Stimulated activated memory B cell treated with anti-CD40 and anti-IgM and Interleukin-4, amounts not matched to agents 10 μg/mL and 1 μg/mL and 100 μg/mL, for 72 hours (primary cell): ENCODE data around the gene UBXN10.

ENCODE experiments used
- ATAC-seq: fragments of 150-1000 bp; cut with Tn5 transposase; 2 replicates; pipeline ENCODE4 v1.10.0; 2021
- H3K27ac Mint-ChIP-seq: one replicate; pipeline ENCODE4 v1.8.0; 2022; ENCODE audit warnings: mild to moderate bottlenecking, mixed read lengths
- H3K27me3 Mint-ChIP-seq: one replicate; pipeline ENCODE4 v1.8.0; 2022; ENCODE audit warnings: mixed read lengths
- H3K36me3 Mint-ChIP-seq: one replicate; pipeline ENCODE4 v1.8.0; 2022; ENCODE audit warnings: mixed read lengths
- H3K4me1 Mint-ChIP-seq: one replicate; pipeline ENCODE4 v1.8.0; 2022; ENCODE audit warnings: mixed read lengths
- H3K4me3 Mint-ChIP-seq: one replicate; pipeline ENCODE4 v1.8.0; 2022; ENCODE audit warnings: mild to moderate bottlenecking, moderate library complexity, mixed read lengths
- H3K9me3 Mint-ChIP-seq: one replicate; pipeline ENCODE4 v1.8.0; 2022; ENCODE audit warnings: mixed read lengths

Gene UBXN10

GRCh38 chr1:20148571-20149500 lies 37.1 kb upstream of the UBXN10 start:
- Mint-ChIP-seq H3K36me3 (no peaks in the 10 kb centered on the region), H3K9me3 (no peaks in the 10 kb centered on the region), H3K27ac (no peak overlapping the region), H3K27me3 (no peaks in the 10 kb centered on the region), H3K4me3 (no peak overlapping the region), H3K4me1 (peaks cover 10% of the 10 kb centered on the region)
- peak; percentile 2 for ATAC-seq

- no peaks in the 10 kb centered on the region for H3K27me3 Mint-ChIP-seq
- ATAC-seq = no peak
- peaks cover 19% of the 10 kb centered on the region for H3K4me1 Mint-ChIP-seq
- H3K4me3 Mint-ChIP-seq = no peak overlapping the region
- H3K9me3 Mint-ChIP-seq = no peaks in the 10 kb centered on the region
- no peaks in the 10 kb centered on the region for H3K36me3 Mint-ChIP-seq
- H3K27ac Mint-ChIP-seq = no peak overlapping the region
Measured at GRCh38 chr1:20149601-20150325, 36.1 kb upstream of the UBXN10 start.

GRCh38 chr1:20150326-20150705 lies 35.6 kb upstream of the UBXN10 start:
- ATAC-seq = no peak

GRCh38 chr1:20150969-20151368 lies 34.9 kb upstream of the UBXN10 start:
- Mint-ChIP-seq H3K9me3 (no peaks in the 10 kb centered on the region), H3K27me3 (no peaks in the 10 kb centered on the region), H3K4me3 (peak overlapping the region; percentile 9), H3K36me3 (no peaks in the 10 kb centered on the region), H3K27ac (no peak overlapping the region), H3K4me1 (peaks cover 21% of the 10 kb centered on the region)
- no peak for ATAC-seq

More at GRCh38 chr1:20150326-20150705, 35.6 kb upstream of the UBXN10 start:
- Mint-ChIP-seq H3K9me3 (no peaks in the 10 kb centered on the region), H3K4me1 (peaks cover 21% of the 10 kb centered on the region), H3K27me3 (no peaks in the 10 kb centered on the region), H3K4me3 (no peak overlapping the region), H3K27ac (no peak overlapping the region), H3K36me3 (no peaks in the 10 kb centered on the region)

- peak; percentile 87 for ATAC-seq
- H3K27ac Mint-ChIP-seq = peak overlapping the region; percentile 62
- H3K9me3 Mint-ChIP-seq = no peaks in the 10 kb centered on the region
- peaks cover 21% of the 10 kb centered on the region for H3K4me1 Mint-ChIP-seq
- no peaks in the 10 kb centered on the region for H3K36me3 Mint-ChIP-seq
- peak overlapping the region; percentile 69 for H3K4me3 Mint-ChIP-seq
- H3K27me3 Mint-ChIP-seq = no peaks in the 10 kb centered on the region
Measured at GRCh38 chr1:20151906-20152598, 33.8 kb upstream of the UBXN10 start.

- Mint-ChIP-seq H3K9me3 (no peaks in the 10 kb centered on the region), H3K4me1 (peaks cover 21% of the 10 kb centered on the region), H3K4me3 (no peak overlapping the region), H3K27me3 (no peaks in the 10 kb centered on the region), H3K27ac (peak overlapping the region; percentile 62), H3K36me3 (no peaks in the 10 kb centered on the region)
- no peak for ATAC-seq
Measured at GRCh38 chr1:20152599-20152930, 33.3 kb upstream of the UBXN10 start.

GRCh38 chr1:20153000-20153418 lies 32.9 kb upstream of the UBXN10 start:
- H3K9me3 Mint-ChIP-seq = no peaks in the 10 kb centered on the region
- no peaks in the 10 kb centered on the region for H3K27me3 Mint-ChIP-seq
- H3K4me3 Mint-ChIP-seq = no peak overlapping the region
- H3K4me1 Mint-ChIP-seq = peaks cover 21% of the 10 kb centered on the region
- no peaks in the 10 kb centered on the region for H3K36me3 Mint-ChIP-seq
- no peak for ATAC-seq
- no peak overlapping the region for H3K27ac Mint-ChIP-seq

GRCh38 chr1:20154301-20154831 lies 31.5 kb upstream of the UBXN10 start:
- ATAC-seq = no peak
- Mint-ChIP-seq H3K4me1 (peaks cover 21% of the 10 kb centered on the region), H3K36me3 (no peaks in the 10 kb centered on the region), H3K9me3 (peaks cover 6% of the 10 kb centered on the region), H3K27me3 (no peaks in the 10 kb centered on the region), H3K4me3 (peak overlapping the region; percentile 3), H3K27ac (peak overlapping the region; percentile 20)

GRCh38 chr1:20158358-20159070 lies 27.4 kb upstream of the UBXN10 start:
- ATAC-seq = no peak
- no peaks in the 10 kb centered on the region for H3K36me3 Mint-ChIP-seq
- no peaks in the 10 kb centered on the region for H3K27me3 Mint-ChIP-seq
- H3K27ac Mint-ChIP-seq = no peak overlapping the region
- peaks cover 24% of the 10 kb centered on the region for H3K9me3 Mint-ChIP-seq
- H3K4me3 Mint-ChIP-seq = no peak overlapping the region
- peaks cover 13% of the 10 kb centered on the region for H3K4me1 Mint-ChIP-seq

GRCh38 chr1:20160034-20160433 lies 25.9 kb upstream of the UBXN10 start:
- no peak overlapping the region for H3K4me3 Mint-ChIP-seq
- H3K9me3 Mint-ChIP-seq = peaks cover 31% of the 10 kb centered on the region
- H3K27me3 Mint-ChIP-seq = no peaks in the 10 kb centered on the region
- H3K27ac Mint-ChIP-seq = no peak overlapping the region
- H3K4me1 Mint-ChIP-seq = no peaks in the 10 kb centered on the region
- no peak for ATAC-seq
- H3K36me3 Mint-ChIP-seq = peaks cover 4% of the 10 kb centered on the region

GRCh38 chr1:20164694-20165202 lies 21.1 kb upstream of the UBXN10 start:
- H3K27me3 Mint-ChIP-seq = peaks cover 20% of the 10 kb centered on the region
- H3K36me3 Mint-ChIP-seq = peaks cover 5% of the 10 kb centered on the region
- no peaks in the 10 kb centered on the region for H3K4me1 Mint-ChIP-seq
- no peak overlapping the region for H3K27ac Mint-ChIP-seq
- no peak for ATAC-seq
- H3K4me3 Mint-ChIP-seq = no peak overlapping the region
- peaks cover 32% of the 10 kb centered on the region for H3K9me3 Mint-ChIP-seq

GRCh38 chr1:20165522-20165951 lies 20.4 kb upstream of the UBXN10 start:
- H3K9me3 Mint-ChIP-seq = peaks cover 29% of the 10 kb centered on the region
- H3K4me3 Mint-ChIP-seq = no peak overlapping the region
- peaks cover 5% of the 10 kb centered on the region for H3K36me3 Mint-ChIP-seq
- ATAC-seq = no peak
- no peak overlapping the region for H3K27ac Mint-ChIP-seq
- no peaks in the 10 kb centered on the region for H3K4me1 Mint-ChIP-seq
- peaks cover 20% of the 10 kb centered on the region for H3K27me3 Mint-ChIP-seq

- peaks cover 5% of the 10 kb centered on the region for H3K36me3 Mint-ChIP-seq
- peaks cover under 1% of the 10 kb centered on the region for H3K4me1 Mint-ChIP-seq
- ATAC-seq = no peak
- peaks cover 25% of the 10 kb centered on the region for H3K9me3 Mint-ChIP-seq
- no peak overlapping the region for H3K4me3 Mint-ChIP-seq
- H3K27me3 Mint-ChIP-seq = peaks cover 20% of the 10 kb centered on the region
- no peak overlapping the region for H3K27ac Mint-ChIP-seq
Measured at GRCh38 chr1:20166051-20166450, 19.8 kb upstream of the UBXN10 start.

- H3K36me3 Mint-ChIP-seq = peaks cover 5% of the 10 kb centered on the region
- peaks cover 9% of the 10 kb centered on the region for H3K4me1 Mint-ChIP-seq
- peaks cover 21% of the 10 kb centered on the region for H3K9me3 Mint-ChIP-seq
- no peak overlapping the region for H3K27ac Mint-ChIP-seq
- peaks cover 20% of the 10 kb centered on the region for H3K27me3 Mint-ChIP-seq
- no peak for ATAC-seq
- no peak overlapping the region for H3K4me3 Mint-ChIP-seq
Measured at GRCh38 chr1:20167126-20167525, 18.8 kb upstream of the UBXN10 start.
